ENCODE measurements around the gene RNASEH1.

RNASEH1 gene

GRCh38 chr2:3558205-3559014, at the start of gene RNASEH1:
Gene RNASEH1, minus strand, starts transcription at chr2:3558333. Its CDS starts 73 bp downstream, at chr2:3558260.
- Histone ChIP-seq H3F3A (ENCODE audit: low read depth) (no peaks in the 10 kb centered on the region), H3K9me3 (ENCODE audit: insufficient read depth, low read depth, low read length) (no peaks in the 10 kb centered on the region), H3K4me1 (ENCODE audit: insufficient read depth, low read length, poor library complexity, severe bottlenecking) (peaks cover 30% of the 10 kb centered on the region), H3K4me3 (ENCODE audit: low read length, poor library complexity, severe bottlenecking) (peak within 1 kb of the TSS; percentile 98), H3K9ac (ENCODE audit: low read depth, low read length, poor library complexity, severe bottlenecking) (peak within 1 kb of the TSS; percentile 92), H3K4me2 (ENCODE audit: low read depth, low read length, poor library complexity, severe bottlenecking) (peak within 1 kb of the TSS; percentile 95), H3K79me2 (ENCODE audit: insufficient read depth, low read length) (peaks cover 56% of the 10 kb centered on the region), H3K9me2 (replicated peaks; ENCODE audit: low read depth, low read length) (no peaks in the 10 kb centered on the region), H3K36me3 (ENCODE audit: insufficient read depth, low read length) (peaks cover 18% of the 10 kb centered on the region; the same call in 1 of the 2 replicates), H3K27me3 (ENCODE audit: insufficient read depth, low read length, poor library complexity, severe bottlenecking) (no peaks in the 10 kb centered on the region), H2AFZ (ENCODE audit: low read length) (peak within 1 kb of the TSS; percentile 92), H4K20me1 (ENCODE audit: insufficient read depth, low read length, poor library complexity, severe bottlenecking) (peaks cover 20% of the 10 kb centered on the region)
- TF ChIP-seq CTCF (conservative IDR thresholded peaks at IDR 0.05; ENCODE audit: low read length) (no peak), EZH2phosphoT487 (IDR thresholded peaks at IDR 0.05; ENCODE audit: borderline replicate concordance) (no peak)

GRCh38 chr2:3606370-3607201, 48.5 kb upstream of the RNASEH1 start:
- no peak overlapping the region for H2AFZ ChIP-seq (ENCODE audit: low read length)
- no peaks in the 10 kb centered on the region for H3K36me3 ChIP-seq (ENCODE audit: insufficient read depth, low read length)
- no peaks in the 10 kb centered on the region for H4K20me1 ChIP-seq (ENCODE audit: insufficient read depth, low read length, poor library complexity, severe bottlenecking)
- no peaks in the 10 kb centered on the region for H3K79me2 ChIP-seq (ENCODE audit: insufficient read depth, low read length)
- TF ChIP-seq CTCF (conservative IDR thresholded peaks at IDR 0.05; ENCODE audit: low read length) (no peak), EZH2phosphoT487 (IDR thresholded peaks at IDR 0.05; ENCODE audit: borderline replicate concordance) (no peak)
- H3K4me2 ChIP-seq (ENCODE audit: low read depth, low read length, poor library complexity, severe bottlenecking): no peak overlapping the region
- H3K4me3 ChIP-seq (ENCODE audit: low read length, poor library complexity, severe bottlenecking): no peak overlapping the region
- H3F3A ChIP-seq (ENCODE audit: low read depth): no peaks in the 10 kb centered on the region
- H3K27me3 ChIP-seq (ENCODE audit: insufficient read depth, low read length, poor library complexity, severe bottlenecking): no peaks in the 10 kb centered on the region
- no peaks in the 10 kb centered on the region for H3K9me2 ChIP-seq (replicated peaks; ENCODE audit: low read depth, low read length)
- H3K9me3 ChIP-seq (ENCODE audit: insufficient read depth, low read depth, low read length): no peaks in the 10 kb centered on the region
- H3K4me1 ChIP-seq (ENCODE audit: insufficient read depth, low read length, poor library complexity, severe bottlenecking): no peaks in the 10 kb centered on the region
- H3K9ac ChIP-seq (ENCODE audit: low read depth, low read length, poor library complexity, severe bottlenecking): no peak overlapping the region

GRCh38 chr2:3606028-3606369, 47.9 kb upstream of the RNASEH1 start:
- Histone ChIP-seq H3F3A (ENCODE audit: low read depth) (no peaks in the 10 kb centered on the region), H3K27me3 (ENCODE audit: insufficient read depth, low read length, poor library complexity, severe bottlenecking) (no peaks in the 10 kb centered on the region), H3K9me3 (ENCODE audit: insufficient read depth, low read depth, low read length) (no peaks in the 10 kb centered on the region), H2AFZ (ENCODE audit: low read length) (no peak overlapping the region), H3K9ac (ENCODE audit: low read depth, low read length, poor library complexity, severe bottlenecking) (no peak overlapping the region), H4K20me1 (ENCODE audit: insufficient read depth, low read length, poor library complexity, severe bottlenecking) (no peaks in the 10 kb centered on the region), H3K36me3 (ENCODE audit: insufficient read depth, low read length) (no peaks in the 10 kb centered on the region), H3K4me1 (ENCODE audit: insufficient read depth, low read length, poor library complexity, severe bottlenecking) (no peaks in the 10 kb centered on the region), H3K79me2 (ENCODE audit: insufficient read depth, low read length) (no peaks in the 10 kb centered on the region), H3K4me3 (ENCODE audit: low read length, poor library complexity, severe bottlenecking) (no peak overlapping the region), H3K4me2 (ENCODE audit: low read depth, low read length, poor library complexity, severe bottlenecking) (no peak overlapping the region), H3K9me2 (replicated peaks; ENCODE audit: low read depth, low read length) (no peaks in the 10 kb centered on the region)
- TF ChIP-seq EZH2phosphoT487 (IDR thresholded peaks at IDR 0.05; ENCODE audit: borderline replicate concordance) (no peak), CTCF (conservative IDR thresholded peaks at IDR 0.05; ENCODE audit: low read length) (no peak)

All from Loucy (cell line).